ENCODE measurements around the gene HKDC1. TPM values are rescaled to one million over a fixed set of nuclear protein-coding genes. Genes with fewer than 3 reads are reported as not detected.
"Not testable (repeated sequence)": the region's sequence is repeated elsewhere in the genome, so short reads cannot be mapped to it uniquely, and the experiment has no call there.

Gene HKDC1
- total RNA-seq, 1 experiment from 2014 or later: 0.52 TPM

GRCh38 chr10:69281507-69282413 is 61.6 kb downstream of the HKDC1 start:
- TF ChIP-seq, protein P1, sequence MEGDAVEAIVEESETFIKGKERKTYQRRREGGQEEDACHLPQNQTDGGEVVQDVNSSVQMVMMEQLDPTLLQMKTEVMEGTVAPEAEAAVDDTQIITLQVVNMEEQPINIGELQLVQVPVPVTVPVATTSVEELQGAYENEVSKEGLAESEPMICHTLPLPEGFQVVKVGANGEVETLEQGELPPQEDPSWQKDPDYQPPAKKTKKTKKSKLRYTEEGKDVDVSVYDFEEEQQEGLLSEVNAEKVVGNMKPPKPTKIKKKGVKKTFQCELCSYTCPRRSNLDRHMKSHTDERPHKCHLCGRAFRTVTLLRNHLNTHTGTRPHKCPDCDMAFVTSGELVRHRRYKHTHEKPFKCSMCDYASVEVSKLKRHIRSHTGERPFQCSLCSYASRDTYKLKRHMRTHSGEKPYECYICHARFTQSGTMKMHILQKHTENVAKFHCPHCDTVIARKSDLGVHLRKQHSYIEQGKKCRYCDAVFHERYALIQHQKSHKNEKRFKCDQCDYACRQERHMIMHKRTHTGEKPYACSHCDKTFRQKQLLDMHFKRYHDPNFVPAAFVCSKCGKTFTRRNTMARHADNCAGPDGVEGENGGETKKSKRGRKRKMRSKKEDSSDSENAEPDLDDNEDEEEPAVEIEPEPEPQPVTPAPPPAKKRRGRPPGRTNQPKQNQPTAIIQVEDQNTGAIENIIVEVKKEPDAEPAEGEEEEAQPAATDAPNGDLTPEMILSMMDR (conservative IDR thresholded peaks at IDR 0.05; ENCODE audit: low read depth, low read length): no peak
- no peak for TF ChIP-seq EZH2 (IDR thresholded peaks at IDR 0.05; ENCODE audit: borderline replicate concordance, low read depth, low read length, poor library complexity, severe bottlenecking)
- POLR2A ChIA-PET (ENCODE audit: low non-redundant PET): no interaction called here
- Histone ChIP-seq H3K36me3 (ENCODE audit: insufficient read depth, low read length, poor library complexity, severe bottlenecking) (no peaks in the 10 kb centered on the region), H3K27ac (ENCODE audit: low read depth, low read length, poor library complexity, severe bottlenecking) (no peak overlapping the region), H3K27me3 (replicated peaks; ENCODE audit: insufficient read depth, low read depth, low read length, poor library complexity) (no peaks in the 10 kb centered on the region), H3K4me1 (ENCODE audit: insufficient read depth, low read length, poor library complexity, severe bottlenecking) (no peaks in the 10 kb centered on the region), H3K9me3 (ENCODE audit: low read depth, low read length, poor library complexity, severe bottlenecking) (no peaks in the 10 kb centered on the region), H3K4me3 (ENCODE audit: low read depth, low read length, poor library complexity, severe bottlenecking) (no peak overlapping the region)
- CTCF ChIA-PET: no interaction called here
- intact Hi-C loops (cut with micrococcal nuclease; ENCODE audit: unreplicated experiment): no loop called here
- no peak for DNase-seq (ENCODE audit: low spot score)
- BruUV-seq (replicated peaks): no TSS peak

DNA sequence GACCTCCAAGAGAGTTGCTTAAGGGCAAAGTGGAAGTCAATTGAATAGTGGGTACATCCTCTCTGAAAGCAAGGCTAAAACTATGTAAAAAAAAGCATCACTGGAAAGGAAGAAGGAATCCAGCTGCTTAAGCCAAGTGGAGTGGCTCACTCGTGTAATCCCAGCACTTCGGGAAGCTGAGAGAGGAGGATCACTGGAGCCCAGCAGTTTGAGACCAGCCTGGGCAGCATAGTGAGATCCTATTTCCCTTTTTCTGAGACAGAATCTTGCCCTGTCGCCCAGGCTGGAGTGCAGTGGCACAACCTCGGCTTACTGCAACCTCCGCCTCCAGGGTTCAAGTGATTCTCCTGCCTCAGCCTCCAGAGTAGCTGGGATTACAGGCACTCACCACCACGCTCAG is 64.3 kb downstream of the HKDC1 start:
- POLR2A ChIA-PET (ENCODE audit: low non-redundant PET); BruUV-seq (replicated peaks); intact Hi-C loops (cut with micrococcal nuclease; ENCODE audit: unreplicated experiment): not testable (repeated sequence)

DNA sequence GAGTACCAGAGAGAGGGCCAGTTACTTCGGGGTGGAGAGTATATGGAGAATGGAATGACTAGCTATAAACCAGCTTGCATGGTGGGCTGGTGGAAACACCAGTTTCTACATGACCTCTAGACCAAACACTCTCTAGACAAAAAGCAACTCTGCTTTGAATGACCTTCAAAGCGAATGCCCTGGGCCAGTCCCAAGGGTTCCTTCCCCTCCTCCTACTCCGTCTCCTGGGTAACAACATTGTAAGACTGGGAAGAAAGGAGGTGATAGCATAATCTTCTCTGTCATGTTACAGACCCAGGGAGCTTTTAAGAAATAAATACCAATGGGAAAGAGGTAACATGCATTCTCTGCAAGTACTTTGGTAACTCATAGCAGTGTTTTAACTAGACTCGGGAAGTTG is 65.6 kb downstream of the HKDC1 start:
- H3K4me3 ChIP-seq (ENCODE audit: low read depth, low read length, poor library complexity, severe bottlenecking): no peak overlapping the region
- H3K9me3 ChIP-seq (ENCODE audit: low read depth, low read length, poor library complexity, severe bottlenecking): no peaks in the 10 kb centered on the region
- H3K4me1 ChIP-seq (ENCODE audit: insufficient read depth, low read length, poor library complexity, severe bottlenecking): no peaks in the 10 kb centered on the region
- ChIA-PET CTCF (no interaction called here), POLR2A (ENCODE audit: low non-redundant PET) (no interaction called here)
- H3K27me3 ChIP-seq (replicated peaks; ENCODE audit: insufficient read depth, low read depth, low read length, poor library complexity): no peaks in the 10 kb centered on the region
- intact Hi-C loops (cut with micrococcal nuclease; ENCODE audit: unreplicated experiment): no loop called here
- no TSS peak for BruUV-seq (replicated peaks)
- no peak overlapping the region for H3K27ac ChIP-seq (ENCODE audit: low read depth, low read length, poor library complexity, severe bottlenecking)
- no peaks in the 10 kb centered on the region for H3K36me3 ChIP-seq (ENCODE audit: insufficient read depth, low read length, poor library complexity, severe bottlenecking)
- TF ChIP-seq EZH2 (IDR thresholded peaks at IDR 0.05; ENCODE audit: borderline replicate concordance, low read depth, low read length, poor library complexity, severe bottlenecking): no peak
- TF ChIP-seq, protein P1 (conservative IDR thresholded peaks at IDR 0.05; ENCODE audit: low read depth, low read length): no peak
- DNase-seq (ENCODE audit: low spot score): no peak

More for the DNA sequence above, 64.3 kb downstream of the HKDC1 start:
- H3K27me3 ChIP-seq (replicated peaks; ENCODE audit: insufficient read depth, low read depth, low read length, poor library complexity); H3K9me3 ChIP-seq (ENCODE audit: low read depth, low read length, poor library complexity, severe bottlenecking); H3K27ac ChIP-seq (ENCODE audit: low read depth, low read length, poor library complexity, severe bottlenecking); DNase-seq (ENCODE audit: low spot score); H3K36me3 ChIP-seq (ENCODE audit: insufficient read depth, low read length, poor library complexity, severe bottlenecking); H3K4me3 ChIP-seq (ENCODE audit: low read depth, low read length, poor library complexity, severe bottlenecking); CTCF ChIA-PET; H3K4me1 ChIP-seq (ENCODE audit: insufficient read depth, low read length, poor library complexity, severe bottlenecking): not testable (repeated sequence)

DNA sequence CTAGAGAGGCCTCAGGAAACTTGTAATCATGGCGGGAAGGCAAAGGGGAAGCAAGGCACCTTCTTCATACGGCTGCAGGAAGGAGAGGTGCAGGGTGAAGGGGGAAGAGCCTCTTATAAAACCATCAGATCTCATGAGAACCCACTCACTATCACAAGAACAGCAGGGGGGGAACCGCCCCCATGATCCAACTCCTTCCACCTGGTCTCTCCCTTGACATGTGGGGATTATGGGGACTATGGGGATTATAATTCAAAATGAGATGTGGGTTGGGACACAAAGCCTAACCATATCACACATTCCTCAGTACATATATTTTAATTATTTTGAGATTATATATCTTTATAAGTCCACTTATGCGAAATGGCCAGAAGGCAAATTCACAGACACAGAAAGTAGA is 67.0 kb downstream of the HKDC1 start:
- DNase-seq (ENCODE audit: low spot score): no peak
- POLR2A ChIA-PET (ENCODE audit: low non-redundant PET): interaction anchor here (0.6 kb wide), 1 partner anchor 75 kb away, joined by 4 read pairs; no protein-coding TSS in a partner anchor
- Histone ChIP-seq H3K4me3 (ENCODE audit: low read depth, low read length, poor library complexity, severe bottlenecking) (no peak overlapping the region), H3K4me1 (ENCODE audit: insufficient read depth, low read length, poor library complexity, severe bottlenecking) (no peaks in the 10 kb centered on the region), H3K27ac (ENCODE audit: low read depth, low read length, poor library complexity, severe bottlenecking) (no peak overlapping the region), H3K36me3 (ENCODE audit: insufficient read depth, low read length, poor library complexity, severe bottlenecking) (no peaks in the 10 kb centered on the region), H3K9me3 (ENCODE audit: low read depth, low read length, poor library complexity, severe bottlenecking) (no peaks in the 10 kb centered on the region), H3K27me3 (replicated peaks; ENCODE audit: insufficient read depth, low read depth, low read length, poor library complexity) (no peaks in the 10 kb centered on the region)
- TF ChIP-seq EZH2 (IDR thresholded peaks at IDR 0.05; ENCODE audit: borderline replicate concordance, low read depth, low read length, poor library complexity, severe bottlenecking): no peak
- intact Hi-C loops (cut with micrococcal nuclease; ENCODE audit: unreplicated experiment): no loop called here
- CTCF ChIA-PET: no interaction called here
- BruUV-seq (replicated peaks): no TSS peak
